HG02938 (cell line): ENCODE results near the gene HOXB5.

ENCODE experiments used
- ATAC-seq: cut with Tn5 transposase; IDR thresholded peaks from one replicate; pipeline ENCODE4 v1.9.1; 2021; ENCODE audit warnings: mild to moderate bottlenecking, moderate library complexity; ENCODE audit not compliant: unreplicated experiment

Gene HOXB5

DNA sequence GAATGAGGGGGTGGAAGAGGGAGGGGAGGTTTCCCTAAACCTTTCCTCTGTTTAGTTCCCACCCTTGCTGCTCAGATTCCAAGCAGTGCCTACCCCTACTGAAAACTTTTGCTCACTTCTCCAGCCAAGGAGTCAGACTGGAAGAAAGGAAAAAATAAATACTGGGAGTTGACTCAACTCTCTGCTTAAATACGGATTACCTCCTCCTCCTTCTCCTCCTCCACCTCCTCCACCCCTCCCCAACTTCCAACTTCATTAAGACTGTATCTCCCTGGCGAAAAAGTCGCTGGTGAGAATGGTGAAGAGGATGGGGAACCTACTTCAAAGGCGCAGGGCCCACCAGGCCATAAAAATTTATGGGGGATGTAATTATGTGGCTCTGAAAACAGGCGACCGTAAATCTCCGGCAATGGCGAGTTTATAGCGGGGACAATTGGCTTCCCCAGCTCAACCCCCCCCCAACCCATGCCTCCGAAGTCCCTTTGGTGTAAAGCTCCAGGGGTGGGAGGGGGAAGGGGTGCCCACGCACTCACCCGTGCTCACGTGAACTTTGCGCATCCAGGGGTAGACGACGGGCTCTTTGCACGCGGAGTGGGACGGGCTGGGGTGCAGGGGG, 16.1 kb downstream of the HOXB5 start:
- no peak for ATAC-seq

DNA sequence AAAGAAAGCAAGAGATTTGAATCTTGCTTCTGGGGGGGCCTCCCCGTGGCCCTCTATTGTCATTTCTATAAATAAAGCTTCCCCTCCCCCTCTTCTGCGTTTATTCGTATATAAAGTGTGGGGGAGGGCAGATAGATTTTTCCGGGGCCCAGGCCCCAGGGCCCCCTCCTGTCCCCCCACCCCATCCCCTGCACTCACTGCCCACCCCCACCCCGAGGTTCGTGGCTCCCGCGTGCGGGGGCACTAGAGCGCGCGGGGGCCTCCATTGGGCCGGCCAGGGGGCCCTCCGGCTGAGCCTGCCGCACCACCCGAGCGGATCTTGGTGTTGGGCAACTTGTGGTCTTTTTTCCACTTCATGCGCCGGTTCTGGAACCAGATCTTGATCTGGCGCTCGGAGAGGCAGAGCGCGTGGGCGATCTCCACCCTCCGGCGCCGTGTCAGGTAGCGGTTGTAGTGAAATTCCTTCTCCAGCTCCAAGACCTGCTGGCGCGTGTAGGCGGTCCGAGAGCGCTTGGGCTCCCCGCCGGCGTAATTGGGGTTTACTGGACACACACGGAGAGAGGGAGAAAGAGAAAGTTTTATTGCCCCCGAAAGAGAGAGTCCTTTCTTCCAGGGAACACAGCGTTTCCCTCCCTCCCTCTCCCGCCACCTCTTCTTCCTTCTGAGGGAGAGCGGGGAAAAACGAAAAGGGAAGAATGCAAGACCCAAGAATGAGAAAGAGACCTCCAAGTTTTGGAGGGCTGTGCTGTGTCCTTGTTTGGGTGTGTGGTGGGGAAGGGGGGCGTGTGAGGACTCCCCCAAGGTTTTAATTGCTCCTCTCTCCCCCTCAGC, 16.9 kb downstream of the HOXB5 start:
- ATAC-seq, result no peak

DNA sequence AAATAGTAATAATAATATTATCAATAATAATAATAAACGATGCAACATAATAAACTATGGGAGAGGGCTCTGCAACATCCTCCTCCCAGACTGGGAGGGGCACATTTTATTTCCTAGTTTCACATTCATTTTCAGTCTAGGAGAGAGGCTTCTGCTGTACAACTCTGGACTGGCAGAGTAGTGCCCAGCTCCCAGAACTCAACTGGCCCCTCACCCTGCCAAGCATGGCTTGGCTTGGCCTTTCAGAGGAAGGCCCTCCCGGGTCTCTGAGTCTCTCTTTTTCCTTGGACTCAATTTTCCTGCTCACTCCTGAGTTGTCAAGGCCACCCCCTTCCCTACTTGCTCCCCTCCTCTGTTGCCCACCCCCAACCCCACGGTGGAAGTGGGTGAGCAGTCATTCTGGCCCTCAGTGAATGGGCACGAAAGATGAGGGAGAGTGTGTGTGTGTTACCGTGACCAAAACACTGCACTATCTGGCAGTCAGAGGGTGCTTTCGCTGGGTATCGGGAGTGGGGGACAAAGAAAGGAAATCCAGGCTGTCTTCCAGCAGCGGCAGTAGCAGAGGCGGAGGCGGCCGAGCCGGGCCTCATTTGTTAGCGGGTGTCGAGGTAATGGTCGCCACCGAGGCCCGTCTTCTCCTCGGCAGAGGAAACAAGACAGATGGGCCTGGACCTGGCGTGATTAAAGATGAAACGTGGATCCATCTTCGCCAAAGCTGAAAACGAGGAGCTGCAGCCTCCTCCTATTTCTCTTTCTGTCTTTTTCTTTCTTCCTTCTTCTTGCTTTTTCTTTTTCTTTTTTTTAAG, 17.7 kb downstream of the HOXB5 start:
- no peak for ATAC-seq

DNA sequence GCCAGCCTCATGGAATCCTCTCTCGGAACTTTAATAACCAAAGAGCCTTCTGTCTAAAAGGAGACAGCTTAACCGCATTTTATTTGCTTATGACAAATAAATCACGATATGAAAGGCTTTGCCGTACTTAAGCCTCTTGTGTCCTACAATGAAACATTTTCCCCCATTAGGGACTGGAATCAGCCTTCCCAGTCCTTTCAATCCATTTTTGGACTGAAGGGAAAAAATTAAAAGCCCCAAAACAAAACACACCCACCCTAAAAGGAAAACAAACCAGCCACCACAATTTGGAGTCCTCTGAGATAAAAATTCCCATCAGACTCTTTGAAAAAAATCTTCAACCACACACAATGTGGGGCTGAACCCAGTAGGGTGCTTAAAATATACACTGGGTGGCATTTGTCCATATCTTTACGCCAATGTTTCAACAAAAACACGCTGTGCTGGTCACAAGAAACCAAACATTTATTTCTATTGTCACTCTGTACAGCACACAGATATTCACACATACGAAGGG, 18.5 kb downstream of the HOXB5 start:
- no peak for ATAC-seq

- no peak for ATAC-seq
Measured at GRCh38 chr17:48574505-48575065, 19.0 kb downstream of the HOXB5 start.

GRCh38 chr17:48571826-48572417, 21.7 kb downstream of the HOXB5 start:
- no peak for ATAC-seq

GRCh38 chr17:48571024-48571818, 22.4 kb downstream of the HOXB5 start:
- no peak for ATAC-seq

- no peak for ATAC-seq
Measured at GRCh38 chr17:48570325-48571023, 23.1 kb downstream of the HOXB5 start.

DNA sequence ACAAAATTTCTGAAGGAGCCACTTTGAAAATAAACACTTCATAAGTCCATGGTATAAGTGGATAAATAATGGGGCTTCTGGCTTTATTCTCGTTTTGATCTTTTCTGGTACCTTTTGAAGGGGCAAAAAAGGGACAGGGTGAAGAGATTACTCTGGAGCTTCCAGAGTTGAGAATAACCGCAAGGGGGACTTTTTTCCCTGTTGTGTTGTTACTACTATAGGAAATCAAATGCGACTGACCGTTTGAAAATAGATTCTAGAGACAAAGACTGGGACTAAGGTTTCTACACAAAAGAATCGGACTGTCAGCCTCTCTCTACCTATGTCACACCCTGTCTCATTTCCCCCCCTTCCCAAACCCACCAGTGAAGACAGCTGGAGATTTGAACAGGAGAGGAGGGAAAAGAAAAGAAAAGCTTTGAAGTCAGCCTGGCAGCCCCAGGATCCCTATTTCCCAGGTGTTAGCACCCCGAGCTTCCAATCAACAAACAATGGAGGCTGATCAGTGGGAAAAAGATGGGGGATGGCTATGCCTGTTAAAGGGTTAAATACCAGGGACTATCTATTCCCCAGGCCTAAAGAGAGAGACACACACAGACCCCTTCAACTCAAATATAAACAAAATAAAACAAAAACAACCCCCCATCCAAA, 23.8 kb downstream of the HOXB5 start:
- no peak for ATAC-seq

DNA sequence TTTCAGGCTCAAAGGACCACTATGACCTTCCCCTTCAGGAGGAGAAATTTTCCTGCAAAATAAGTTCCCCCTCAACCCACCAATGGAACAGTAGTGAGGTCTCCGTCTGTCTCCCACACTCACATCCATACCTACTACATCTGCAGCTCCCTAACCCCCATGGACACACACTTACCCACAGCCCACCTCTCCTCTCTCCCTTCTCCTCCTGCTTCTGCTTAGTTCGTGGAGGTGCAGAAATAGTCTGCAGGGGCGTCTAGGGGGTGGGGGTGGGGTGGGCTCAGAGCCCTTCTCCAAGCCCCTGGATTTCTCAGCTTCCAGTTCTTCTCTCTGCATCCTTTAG, 24.4 kb downstream of the HOXB5 start:
- no peak for ATAC-seq

DNA sequence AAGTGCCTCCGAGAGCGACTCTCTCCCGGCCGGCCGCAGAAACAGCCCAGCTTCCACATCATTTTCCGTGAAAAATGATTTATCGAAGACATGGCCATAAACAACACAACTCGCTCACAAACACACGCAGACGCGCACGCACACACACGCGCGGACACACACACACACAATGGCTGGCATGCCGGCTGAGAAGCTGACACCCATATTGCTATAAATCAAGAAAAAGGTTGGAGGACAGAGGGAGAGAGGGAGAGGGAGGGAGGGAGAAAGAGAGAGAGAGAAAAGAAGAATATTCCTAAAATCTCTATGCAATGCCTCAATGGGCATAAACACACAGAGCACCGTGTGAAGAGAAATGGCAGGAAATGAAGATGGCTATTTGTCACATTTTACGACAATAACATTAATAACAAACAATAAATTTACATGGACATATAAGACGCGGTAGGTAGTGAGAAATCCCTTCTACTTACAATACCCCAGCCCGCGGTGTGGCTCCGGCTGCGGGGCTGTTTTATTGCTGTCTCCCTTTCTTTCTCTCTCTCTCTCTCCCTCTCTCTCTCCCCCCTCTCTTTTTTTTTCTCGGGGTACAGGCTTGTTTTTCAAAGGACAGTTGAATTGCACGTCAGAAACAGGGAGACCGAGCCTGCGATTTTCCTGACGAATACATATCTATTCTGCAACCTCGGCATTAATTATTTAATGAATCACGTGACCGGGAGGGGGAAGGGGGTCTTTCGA, 24.9 kb downstream of the HOXB5 start:
- ATAC-seq, result no peak

- ATAC-seq, result no peak
Measured at GRCh38 chr17:48567646-48568354, 25.8 kb downstream of the HOXB5 start.

DNA sequence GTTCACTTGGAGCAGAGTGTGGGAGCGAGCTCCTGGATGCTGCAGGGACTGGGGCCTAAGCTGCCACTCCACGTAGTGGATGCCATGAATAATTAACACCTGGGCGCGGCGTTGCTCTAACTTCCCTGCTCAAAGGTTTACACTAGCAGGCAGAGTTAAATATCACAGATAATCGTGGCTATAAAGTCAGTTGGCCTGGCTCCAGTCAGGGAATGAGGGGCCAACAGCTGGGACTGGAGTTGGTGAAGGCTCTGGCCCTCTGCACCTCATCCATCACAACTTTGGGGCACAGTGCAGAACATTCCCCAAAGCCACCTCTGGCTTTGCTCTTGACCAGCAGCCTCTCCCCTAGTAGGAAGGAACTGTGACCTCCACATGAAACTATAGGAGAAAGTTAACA, 26.4 kb downstream of the HOXB5 start:
- no peak for ATAC-seq

DNA sequence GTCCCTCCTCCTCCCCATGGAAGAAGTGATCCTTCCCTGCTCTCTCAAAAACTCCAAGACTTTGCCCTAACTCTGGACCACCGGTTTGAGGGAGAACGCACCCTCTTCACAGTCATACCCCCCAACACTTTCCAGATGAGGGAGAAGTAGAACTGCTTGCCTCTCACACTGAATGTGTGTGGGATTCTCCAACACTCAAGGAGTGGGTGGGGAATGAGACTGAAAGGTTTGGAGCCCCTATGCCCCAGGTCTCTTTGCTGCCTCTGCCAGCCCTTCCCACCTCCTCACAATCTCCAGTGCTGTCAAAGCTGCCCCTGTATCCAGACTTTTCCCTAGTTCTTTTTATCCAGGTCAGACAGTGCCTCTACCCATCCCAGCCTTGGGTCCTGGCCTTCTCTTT, 26.9 kb downstream of the HOXB5 start:
- no peak for ATAC-seq

DNA sequence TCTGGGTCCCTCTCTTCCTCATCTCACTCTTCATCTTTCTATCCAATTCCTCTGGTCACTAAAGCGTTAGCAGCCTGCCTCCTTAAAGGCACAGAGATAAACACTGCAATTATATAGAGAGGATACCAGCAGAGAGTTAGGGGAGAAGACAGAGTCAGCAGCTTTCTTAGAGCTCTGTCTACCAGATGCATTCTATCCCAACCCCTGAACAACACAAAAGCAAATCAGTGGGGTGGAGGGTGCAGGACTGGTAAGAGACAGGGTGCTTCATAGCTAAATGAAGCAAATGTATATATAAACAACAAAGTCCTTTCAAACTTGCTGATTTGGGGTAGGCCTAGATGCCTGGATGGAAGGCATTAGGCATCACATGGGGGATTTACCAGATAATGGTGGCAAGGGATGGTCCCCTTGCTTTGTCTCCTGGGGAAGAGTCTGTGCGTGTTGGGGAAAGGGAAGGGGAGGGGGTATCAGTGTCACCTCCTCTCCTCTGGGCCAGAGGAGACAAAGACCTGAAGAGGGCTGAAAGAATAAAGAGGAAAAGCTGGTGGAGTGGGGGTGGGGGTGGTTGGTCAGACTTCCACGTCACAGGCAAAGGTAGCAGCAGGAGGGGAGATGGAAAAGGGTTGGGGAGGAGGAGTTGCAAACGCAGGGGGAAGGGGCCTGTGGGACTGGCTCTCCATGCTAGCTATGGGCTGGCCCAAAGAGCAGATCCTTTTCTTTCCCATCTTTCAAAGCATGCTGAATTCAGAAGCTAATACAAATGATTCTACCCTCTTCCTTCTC, 27.5 kb downstream of the HOXB5 start:
- no peak for ATAC-seq

DNA sequence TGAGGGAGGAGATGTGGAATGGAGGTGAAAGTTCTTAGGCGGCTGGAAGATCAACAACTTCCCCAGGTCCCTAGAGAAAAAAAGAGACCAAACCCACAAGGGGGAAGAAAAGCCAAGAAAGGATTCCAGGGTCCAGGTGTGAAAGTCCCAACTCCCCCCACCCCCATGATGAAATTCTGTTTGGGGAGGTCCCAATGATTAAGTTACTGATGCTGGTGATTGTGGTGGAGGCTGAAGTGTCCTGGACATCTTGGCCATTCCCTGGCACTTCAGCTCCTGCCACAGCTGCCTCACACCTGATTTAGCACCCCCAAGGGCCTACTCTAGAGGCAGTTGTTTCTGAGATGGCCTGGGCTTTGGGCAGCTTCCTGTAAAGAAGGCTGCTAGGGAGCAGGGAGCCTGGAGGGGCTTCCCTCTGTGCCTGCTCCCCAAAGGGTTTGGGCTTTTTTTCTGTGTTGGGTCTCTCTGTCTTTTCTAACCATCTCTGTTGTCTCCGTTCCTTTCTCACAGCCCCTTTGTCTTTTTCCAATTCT, 28.5 kb downstream of the HOXB5 start:
- ATAC-seq, result no peak
